Stimulated activated CD8-positive, alpha-beta memory T cell treated with anti-CD3 and anti-CD28 coated beads, Interleukin-7, amount 100 ng/mL, for 1 hour (primary cell): ENCODE results near the gene MTMR12.
"Not testable (repeated sequence)": the region's sequence is repeated elsewhere in the genome, so short reads cannot be mapped to it uniquely, and the experiment has no call there.

ENCODE experiments used
- DNase-seq, 2 donors: peaks; one replicate each; pipeline ENCODE4 v3.0.0-alpha.2; 2020; ENCODE audit warnings: low read depth in 2 of 2

MTMR12 gene

DNA sequence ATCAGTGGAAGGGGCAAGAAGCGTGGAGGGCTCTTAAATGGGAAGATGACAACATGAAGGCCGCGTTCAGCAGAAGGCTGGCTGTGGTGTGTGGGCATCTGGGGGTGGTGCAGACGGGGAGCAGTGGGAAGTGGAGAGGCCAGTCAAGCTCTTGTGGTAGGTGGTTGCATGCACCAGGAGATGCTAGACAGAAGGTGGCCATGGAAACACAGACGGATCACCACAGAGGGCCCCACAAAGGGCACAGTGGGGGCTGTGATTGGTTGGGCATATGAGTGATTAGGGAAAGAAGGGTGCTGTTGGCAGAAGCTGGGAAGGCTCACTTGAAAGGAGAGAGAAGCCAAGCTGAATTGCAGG lies 14.7 kb downstream of the MTMR12 start:
- no peak for DNase-seq

DNA sequence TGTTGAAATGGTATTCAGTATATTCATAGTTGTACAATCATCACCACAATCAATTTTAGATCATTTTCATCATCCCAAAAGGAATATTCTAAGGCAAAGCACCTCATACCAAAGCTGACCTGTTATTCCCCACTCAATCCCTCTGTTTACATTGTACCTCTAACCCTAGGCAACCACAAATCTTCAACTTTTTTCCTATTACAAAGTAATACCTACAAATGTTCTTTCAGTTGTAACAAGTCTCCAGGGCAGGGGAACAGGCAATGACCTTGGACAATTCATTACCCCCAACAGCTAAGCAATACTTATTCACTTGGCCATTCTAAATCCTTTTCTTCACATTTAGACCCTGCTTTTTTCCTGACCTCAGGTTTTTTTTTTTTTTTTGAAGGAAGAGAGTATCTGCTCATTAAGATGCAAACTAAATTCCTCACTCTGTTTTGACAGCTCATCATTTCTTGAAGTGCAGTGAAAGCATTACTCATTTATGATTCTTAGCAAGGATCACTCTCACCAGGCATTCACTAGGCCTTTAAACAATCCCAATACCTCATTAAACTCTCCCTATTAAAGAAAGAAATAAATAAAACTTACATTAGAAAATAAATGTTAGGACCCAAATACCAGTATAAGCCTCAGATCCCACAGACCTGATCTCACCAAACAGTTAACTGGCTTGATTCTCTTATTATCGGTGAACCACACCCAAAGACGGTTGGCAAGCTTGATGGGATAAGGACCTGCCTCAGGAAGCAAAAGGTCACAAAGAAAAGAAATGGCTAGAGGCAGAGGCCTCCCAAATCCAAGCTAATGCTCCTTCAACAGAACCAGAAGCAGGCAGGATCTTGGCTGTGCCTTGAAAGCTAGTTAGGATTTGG lies 15.3 kb downstream of the MTMR12 start:
- no peak for DNase-seq

DNA sequence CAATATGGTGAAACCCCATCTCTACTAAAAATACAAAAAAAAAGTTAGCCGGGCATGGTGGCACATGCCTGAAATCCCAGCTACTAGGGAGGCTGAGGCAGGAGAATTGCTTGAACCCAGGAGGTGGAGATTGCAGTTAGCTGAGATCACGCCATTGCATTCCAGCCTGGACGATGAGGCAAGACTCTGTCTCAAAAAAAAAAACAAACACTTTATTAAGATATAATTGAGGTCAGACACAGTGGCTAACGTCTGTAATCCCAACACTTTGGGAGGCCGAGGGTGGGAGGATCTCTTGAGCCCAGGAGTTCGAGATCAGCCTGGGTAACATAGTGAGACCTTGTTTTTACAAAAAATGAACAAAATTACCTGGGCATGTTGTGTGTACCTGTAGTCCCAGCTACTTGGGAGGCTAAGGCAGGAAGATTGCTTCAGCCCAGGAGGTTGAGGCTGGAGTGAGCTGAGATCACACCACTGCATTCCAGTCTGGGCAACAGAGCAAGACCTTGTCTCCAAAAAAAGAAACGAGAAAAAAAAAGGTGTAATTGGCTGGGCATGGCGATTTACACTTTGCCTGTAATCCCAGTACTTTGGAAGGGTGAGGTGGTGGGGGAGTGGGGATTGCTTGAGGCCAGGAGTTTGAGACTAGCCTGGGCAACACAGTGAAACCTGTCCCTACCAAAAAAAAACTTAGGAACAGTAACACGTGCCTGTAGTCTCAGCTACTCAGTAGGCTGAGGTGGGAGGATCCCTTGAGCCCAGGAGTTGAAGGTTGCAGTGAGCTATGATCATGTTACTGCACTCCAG lies 16.6 kb downstream of the MTMR12 start:
- not testable (repeated sequence) for DNase-seq

DNA sequence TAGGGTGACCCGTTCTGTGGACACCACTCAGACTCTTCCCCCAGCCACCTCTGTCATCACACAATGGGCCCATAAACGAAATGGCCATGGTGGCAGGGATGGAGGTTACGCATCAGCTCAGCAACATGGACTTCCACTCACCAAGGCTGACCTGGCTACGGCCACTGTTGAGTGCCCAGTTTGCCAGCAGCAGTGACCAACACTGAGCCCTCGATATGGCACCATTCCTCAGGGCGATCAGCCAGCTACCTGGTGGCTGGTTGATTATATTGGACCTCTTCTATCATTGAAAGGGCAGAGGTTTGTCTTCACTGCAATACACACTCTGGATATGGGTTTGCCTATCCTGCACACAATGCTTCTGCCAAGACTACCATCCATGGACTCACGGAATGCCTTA lies 21.1 kb downstream of the MTMR12 start:
- no peak for DNase-seq

DNA sequence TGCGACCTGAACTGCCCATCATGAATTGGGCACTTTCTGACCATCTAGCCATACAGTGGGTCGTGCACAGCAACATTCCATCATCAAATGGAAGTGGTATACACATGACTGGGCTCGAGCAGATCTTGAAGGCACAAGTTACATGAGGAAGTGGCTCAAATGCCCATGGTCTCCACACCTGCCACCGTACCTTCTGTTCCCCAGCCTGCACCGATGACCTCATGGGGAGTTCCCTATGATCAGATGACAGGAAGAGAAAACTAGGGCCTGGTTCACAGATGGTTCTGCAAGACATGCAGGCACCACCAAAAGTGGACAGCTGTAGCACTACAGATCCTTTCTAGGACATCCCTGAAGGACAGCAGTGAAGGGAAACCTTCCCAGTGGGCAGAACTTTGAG lies 21.8 kb downstream of the MTMR12 start:
- no peak for DNase-seq

DNA sequence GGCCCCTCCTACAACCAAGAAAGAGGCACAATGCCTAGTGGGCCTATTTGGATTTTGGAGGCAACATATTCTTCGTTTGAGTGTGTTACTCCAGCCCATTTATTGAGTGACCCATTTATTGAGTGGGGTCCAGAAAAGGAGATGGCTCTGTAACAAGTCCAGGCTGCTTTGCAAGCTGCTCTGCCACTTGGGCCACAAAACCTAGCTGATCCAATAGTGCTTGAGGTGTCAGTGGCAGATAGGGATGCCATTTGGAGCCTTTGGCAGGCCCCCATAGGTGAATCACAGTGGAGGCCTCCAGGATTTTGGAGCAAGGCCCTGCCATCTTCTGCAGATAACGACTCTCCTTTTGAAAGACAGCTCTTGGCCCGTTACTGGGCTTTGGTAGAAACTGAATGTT lies 22.2 kb downstream of the MTMR12 start:
- not testable (repeated sequence) for DNase-seq

DNA sequence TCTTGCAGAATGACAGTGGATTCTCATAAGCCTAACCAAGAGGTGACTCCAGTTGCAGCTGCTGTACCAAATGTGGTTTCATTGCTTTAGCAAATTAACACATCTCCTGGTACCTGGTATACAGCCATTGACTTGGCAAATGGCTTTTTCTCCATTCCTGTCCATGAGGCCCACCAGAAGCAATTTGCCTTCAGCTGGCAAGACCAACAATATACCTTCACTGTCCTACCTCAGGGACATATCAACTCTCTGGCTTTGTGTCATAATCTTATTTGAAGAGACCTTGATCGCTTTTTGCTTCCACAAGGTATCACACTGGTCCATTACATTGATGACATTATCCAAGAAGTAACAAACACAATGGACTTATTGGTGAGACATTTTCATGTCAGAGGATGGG lies 22.8 kb downstream of the MTMR12 start:
- DNase-seq = not testable (repeated sequence)

DNA sequence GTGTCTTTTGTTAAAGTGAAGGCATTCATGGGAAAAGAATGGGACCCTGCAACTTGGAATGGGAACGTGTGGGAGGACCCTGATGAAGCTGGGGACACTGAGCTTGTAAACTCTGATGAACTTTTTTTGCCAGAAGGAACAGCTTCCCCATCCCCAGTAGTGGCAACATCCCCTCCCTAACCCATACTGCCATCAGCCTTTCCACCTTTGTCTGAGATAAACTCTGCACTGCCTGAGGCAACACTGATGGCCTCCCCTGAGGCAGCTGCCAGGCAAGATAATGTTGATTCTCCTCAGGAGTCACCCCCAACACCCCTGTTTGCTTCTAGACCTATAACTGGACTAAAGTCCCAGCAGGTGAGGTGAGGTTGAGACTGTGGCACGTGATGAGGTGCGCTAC lies 24.6 kb downstream of the MTMR12 start:
- not testable (repeated sequence) for DNase-seq

DNA sequence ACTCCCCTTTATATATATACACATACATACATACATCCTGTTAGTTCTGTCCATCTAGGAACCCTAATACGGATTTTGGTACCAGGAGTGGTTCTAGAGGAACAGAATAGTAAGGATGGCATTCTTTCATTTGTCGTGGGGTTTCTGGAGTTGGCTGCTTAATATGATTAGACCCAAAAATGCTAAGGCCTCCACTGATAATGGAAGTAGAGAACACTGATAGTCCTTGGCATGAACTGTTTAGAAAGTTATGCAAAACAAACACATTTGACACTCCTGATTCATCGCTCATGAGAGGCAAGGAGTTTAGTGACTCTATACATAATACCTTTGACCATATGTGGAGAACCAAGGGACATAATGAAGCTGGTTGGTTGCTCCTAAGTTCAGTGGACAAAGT lies 25.2 kb downstream of the MTMR12 start:
- DNase-seq = not testable (repeated sequence)

DNA sequence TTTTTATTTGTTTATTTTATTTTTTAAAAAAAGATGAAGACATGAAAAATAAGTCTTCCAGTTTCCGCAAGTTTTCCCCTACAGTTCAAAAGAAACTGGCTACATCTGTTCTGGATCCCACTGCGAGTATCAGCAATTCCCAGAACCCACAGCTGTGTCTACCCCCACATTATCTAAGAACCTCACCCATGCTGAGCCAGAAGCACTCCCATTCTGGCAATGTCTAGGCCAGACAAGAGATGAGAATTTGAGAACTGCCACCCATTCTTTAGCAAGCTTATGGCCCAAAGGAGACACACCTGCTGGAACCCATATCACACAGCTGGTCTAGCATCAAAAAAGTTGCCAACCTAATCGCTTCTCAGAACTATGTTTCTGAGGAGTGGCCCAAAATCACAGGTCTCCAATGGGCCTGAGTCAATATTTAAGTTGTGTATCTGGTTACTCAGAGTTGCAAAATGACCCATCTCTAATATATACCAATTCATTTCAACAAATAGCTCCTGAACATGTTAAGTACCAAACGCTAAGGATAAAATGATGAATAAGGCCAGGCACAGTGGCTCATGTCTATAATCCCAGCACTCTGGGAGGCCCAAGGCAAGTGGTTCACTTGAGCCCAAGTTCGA lies 27.1 kb downstream of the MTMR12 start:
- no peak for DNase-seq

DNA sequence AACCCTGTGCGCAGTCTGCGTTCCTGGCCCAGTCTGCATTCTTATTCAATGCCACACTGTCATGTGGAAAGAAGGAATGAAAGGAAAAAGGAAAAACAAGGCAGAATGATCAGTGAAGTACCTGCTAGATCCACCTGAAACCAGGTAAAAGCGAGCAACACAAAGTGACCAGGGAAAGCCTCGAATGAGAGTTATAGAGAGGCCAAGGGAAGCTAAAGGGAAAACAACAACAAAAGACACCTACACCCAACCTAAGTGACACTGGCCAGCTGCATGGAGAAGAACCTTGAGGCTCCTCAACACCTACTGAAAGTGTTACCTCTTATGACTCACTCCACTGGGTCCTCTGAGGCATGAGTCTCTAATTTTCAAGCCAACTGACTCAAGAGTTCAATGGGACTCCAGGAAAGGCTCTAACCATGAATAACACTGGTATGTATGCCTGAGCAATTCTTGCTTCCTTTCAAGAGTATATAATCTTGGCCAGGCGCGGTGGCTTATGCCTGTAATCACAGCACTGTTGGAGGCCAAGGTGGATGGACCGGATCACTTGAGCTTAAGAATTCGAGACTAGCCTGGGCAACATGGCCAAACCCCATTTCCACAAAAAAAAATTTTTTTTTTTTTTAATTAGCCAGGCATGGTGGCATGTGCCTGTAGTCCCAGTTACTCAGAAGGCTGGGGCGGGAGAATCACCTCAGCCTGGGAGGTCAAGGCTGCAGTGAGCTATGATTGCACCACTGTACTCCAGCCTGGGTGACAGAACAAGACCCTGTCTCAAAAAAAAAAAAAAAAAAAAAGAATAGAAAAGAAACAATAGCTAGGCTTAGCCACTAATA lies 29.0 kb downstream of the MTMR12 start:
- no peak for DNase-seq

DNA sequence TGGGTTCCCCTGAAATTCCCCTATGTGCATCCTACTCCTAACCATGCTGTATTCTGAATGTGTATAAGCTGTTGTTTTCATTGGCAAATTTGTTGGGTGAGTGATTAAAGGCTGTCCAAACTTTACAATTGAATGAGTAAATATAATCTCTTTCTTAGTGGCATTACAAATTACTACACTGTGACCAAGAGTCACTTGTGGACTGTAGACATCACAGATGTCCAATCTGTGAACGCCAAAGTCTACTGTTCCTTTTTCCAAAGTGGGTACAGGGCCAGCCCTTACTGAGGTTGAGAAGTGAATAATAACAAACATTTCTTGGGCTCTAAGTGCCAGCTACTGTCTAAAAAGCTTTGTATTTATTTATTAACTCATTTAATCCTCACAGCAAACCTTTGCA lies 29.7 kb downstream of the MTMR12 start:
- DNase-seq = no peak

DNA sequence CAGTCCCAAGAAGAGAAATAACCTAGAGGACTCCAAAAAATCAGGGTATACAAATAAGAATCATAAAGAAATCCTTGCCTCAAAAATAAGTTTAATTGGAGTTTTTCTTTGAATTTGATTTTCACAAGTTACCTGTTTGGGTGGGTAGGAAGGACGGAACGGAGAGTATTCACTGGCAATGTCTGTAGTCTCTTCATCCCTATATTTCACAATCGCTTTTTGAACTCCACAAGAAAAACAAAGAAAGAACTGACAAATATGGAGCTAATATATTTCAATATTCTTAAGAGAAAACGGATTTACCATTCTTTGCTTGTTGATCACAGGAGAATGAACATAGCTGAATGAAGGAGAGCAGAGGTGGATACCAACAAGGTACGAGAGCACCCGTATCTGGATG lies 30.1 kb downstream of the MTMR12 start:
- no peak for DNase-seq

DNA sequence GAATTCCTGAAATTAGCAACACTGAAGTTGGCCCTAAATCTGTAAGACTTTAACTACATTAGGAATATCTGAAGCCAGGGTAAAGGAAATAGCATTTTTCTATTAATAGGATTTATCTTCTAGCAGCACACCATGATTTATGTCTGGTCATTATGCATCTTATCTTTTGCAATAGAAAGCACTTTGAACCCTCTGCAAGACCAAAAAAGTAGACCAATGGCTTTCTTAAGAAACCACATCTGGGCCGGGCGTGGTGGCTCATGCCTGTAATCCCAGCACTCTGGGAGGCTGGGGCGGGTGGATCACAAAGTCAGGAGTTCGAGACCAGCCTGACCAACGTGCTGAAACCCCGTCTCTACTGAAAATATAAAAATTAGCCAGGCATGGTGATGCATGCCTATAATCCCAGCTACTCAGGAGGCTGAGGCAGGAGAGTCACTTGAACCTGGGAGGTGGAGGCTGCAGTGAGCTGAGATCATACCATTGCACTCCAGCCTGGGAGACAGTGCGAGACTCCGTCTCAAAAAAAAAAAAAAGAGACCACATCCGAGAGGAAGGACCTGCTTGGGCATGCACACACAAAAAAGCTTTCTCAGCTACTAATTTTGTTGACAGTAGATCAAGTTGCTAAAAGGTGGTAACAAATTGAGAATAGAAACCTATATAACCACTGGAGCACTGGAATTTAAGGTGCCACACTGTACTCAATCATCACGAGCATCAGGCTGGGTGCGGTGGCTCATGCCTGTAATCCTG lies 31.2 kb downstream of the MTMR12 start:
- not testable (repeated sequence) for DNase-seq

DNA sequence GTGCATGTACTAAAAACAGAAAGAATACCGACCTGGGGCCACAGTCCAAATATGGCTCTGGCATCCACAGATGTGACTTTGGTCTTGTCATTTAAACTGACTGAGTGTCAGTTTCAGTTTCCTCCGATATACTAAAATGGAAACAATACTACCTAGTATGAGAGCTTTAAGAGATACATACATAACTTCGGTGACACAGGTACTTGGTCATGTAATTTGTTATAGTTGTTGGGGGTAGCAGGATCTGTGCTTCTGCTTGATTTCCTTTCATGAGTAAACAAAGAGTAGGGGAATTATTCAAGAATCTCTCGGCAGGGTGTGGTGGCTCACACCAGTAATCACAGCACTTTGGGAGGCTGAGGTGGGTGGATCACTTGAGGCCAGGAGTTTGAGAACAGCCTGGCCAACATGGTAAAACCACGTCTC lies 32.1 kb downstream of the MTMR12 start:
- DNase-seq = no peak

DNA sequence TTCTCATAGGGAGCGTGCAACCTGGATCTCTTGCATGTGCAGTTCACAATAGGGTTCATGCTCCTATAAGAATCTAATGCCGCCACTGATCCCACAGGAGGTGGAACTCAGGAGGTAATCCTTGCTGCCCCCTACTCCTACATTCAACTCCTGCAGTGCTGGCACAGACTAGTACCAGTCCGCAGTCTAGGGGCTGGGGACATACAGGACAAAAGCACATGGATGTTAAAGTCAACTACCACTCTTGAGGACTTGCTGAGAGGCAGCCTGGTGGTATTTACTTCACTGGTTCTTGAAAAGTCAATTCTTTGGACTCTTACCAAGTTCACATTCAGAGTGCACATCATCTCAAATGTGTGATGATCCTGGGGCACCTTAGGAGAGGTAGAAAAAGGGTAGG lies 33.0 kb downstream of the MTMR12 start:
- no peak for DNase-seq

DNA sequence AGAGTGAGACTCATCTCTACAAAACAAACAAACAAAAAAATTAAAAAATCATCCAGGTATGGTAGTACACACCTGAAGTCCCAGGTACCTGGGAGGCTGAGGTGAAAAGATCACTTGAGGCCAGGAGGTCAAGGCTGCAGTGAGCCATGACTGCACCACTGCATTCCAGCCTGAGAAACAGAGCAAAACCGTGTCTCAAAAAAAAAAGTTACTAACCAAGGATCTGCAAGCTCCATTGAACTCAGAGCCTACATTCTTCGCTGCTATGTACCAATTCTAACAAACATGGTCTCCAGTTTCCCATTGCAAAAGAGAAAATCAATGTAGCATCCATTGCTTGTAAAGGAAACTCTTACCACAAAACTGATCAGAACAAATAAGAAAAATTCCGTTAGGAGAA lies 33.5 kb downstream of the MTMR12 start:
- DNase-seq = no peak

DNA sequence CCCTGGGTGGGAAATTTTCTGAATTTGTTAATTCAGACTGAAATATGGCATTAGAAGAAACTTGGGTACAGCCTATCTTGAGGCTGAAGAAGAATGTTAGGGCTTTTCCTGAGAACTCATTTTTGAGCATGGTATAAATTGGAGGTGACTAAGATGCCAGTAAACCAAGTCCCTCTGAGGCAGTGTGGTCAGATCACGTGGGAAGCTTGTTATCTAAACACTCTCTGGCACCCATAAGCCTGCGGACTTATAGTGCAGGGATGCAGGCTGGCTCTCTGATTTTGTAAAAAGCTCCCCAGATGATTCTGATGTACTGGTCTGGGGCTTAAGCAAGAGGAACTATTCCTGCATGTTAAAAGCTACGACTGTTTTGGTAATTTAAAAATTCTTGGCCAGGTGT lies 34.3 kb downstream of the MTMR12 start:
- no peak for DNase-seq

DNA sequence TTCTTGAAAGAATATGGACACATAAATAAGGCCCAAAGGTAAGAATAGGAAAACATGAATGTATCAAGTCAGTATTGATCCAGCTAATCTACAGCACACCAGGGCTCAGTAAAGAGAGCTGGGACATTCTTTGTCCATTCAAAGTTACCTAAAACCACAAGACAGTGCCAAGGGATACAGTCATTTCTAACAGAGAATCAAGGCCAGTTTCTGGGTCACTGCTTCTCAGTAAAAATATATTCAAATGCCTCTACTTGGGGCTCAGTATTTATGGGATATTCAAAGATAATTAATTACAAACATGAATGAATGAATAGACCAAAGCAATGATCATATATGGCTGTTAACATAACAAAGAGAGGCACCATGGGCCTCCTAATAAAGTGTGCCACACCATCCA lies 34.9 kb downstream of the MTMR12 start:
- no peak for DNase-seq

DNA sequence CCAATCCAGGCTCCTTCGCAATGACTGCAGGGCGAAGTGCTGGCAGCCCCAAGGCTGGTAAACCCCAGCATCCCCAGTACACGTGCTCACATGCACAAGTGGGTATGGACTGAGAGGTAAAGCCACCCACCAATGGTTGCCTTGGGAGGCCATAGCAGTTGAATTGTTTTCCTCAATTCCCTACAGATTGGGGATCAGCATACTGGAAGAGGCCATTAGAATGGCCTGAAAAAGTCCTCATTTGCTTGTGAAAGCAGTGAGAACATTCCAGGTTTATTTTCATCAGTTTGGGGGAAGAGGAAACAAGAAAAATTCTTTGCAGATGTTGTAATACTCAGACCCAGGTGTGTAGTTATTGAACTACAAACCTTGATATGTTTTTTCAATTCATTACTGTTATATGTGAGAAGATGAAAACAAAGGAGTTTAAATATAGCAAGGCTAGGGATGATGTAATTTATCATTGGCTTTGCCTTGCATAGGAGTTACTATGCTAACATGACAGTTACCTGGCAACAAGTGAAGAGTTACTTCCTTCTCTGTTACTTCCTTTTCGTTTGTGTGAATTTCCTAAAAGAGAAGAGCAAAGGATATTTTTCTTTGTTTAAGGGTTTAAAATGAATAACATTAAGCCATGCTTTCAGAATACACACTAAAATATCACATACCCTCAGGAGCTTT lies 36.4 kb downstream of the MTMR12 start:
- no peak for DNase-seq

DNA sequence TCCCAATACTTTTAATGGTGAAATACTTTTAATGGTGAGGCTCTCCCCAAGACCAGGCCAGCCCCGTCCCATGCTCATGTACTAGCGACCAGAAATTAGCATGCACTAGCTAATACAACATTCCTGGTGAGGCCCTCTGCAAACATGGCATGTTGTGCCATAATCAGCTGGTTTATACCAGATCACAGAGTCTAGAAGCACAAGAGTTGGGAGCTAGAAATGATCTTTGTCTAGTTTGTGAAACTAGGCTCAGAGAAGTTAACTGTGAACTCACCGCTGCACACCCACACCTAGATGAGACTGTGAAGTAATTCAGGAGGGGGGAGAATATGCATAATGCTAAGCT lies 37.4 kb downstream of the MTMR12 start:
- DNase-seq = no peak
